K562 (cell line): ENCODE measurements around the gene BNC2. TPM values are rescaled to one million over a fixed set of nuclear protein-coding genes. Genes with fewer than 3 reads are reported as not detected.

Experiments used
- ATAC-seq: fragments of 200-7000 bp; cut with Tn5 transposase; 3 replicates; pipeline ENCODE4 v1.9.1; 2020; ENCODE audit warnings: moderate library complexity
- BruUV-seq: library from RNA; stranded (reverse); fragments of 400-500 nt; replicated peaks from 2 replicates; lab custom pipeline; 2021; lab: Mats Ljungman, UMichigan
- CTCF ChIA-PET: fragments of 300-600 bp; formaldehyde crosslinking; extraction: SDS; loops from one replicate; lab custom pipeline; 2021; ENCODE audit warnings: low intra/inter-chr PET ratio; lab: Yijun Ruan, JAX
- POLR2A ChIA-PET: fragments of 300-600, 350-650 bp; sonication (Branson Sonifier 250); formaldehyde crosslinking; extraction: SDS; loops from one replicate; lab custom pipeline; 2021; ENCODE audit warnings: antibody characterized with exemption, inconsistent platforms; lab: Yijun Ruan, JAX
- DNase-seq, 4 experiments: peaks; one replicate each; pipeline versions ENCODE4 v3.0.0 to v3.0.0-alpha.2; 2011 to 2018; ENCODE audit warnings: low spot score in 3 of 4, mixed read lengths in 3 of 4; ENCODE audit errors: extremely low read depth in 1 of 4
- FAIRE-seq: peaks from 2 replicates; lab custom pipeline; 2011; peaks lifted over from hg19 to GRCh38; lab: Jason Lieb, UNC
- H2AFZ ChIP-seq: 2 replicates; pipeline ENCODE4 v1.6.0; 2011; ENCODE audit warnings: low read depth, low read length, control low read depth, inconsistent platforms
- H3K27ac ChIP-seq: fragments of 200-600 bp; 3 replicates; pipeline ENCODE4 v1.8.0; 2011; ENCODE audit warnings: low read depth, mild to moderate bottlenecking, control low read depth, inconsistent platforms, low read length, moderate library complexity, mixed read lengths; ENCODE audit errors: extremely low read depth
- H3K27me3 ChIP-seq, 2 experiments: fragments of 300-600 bp in 1 of 2; 2 replicates in 1 of 2; 3 replicates in 1 of 2; pipeline versions ENCODE4 v1.6.0 to v1.8.0; 2011; ENCODE audit warnings: inconsistent platforms in 2 of 2, low read length in 2 of 2, mild to moderate bottlenecking in 1 of 2, mixed read lengths in 1 of 2, moderate library complexity in 1 of 2; ENCODE audit not compliant: control insufficient read depth in 2 of 2, insufficient read depth in 2 of 2
- H3K36me3 ChIP-seq: fragments of 300-600 bp; 3 replicates; pipeline ENCODE4 v1.8.0; 2011; ENCODE audit warnings: mild to moderate bottlenecking, low read length, inconsistent platforms; ENCODE audit not compliant: control insufficient read depth, insufficient read depth
- H3K4me1 ChIP-seq, 2 experiments: fragments of 200-600 bp in 1 of 2; replicated peaks in 1 of 2; 2 replicates in 1 of 2; 3 replicates in 1 of 2; pipeline versions ENCODE4 v1.5.1 to v1.8.0; 2011; ENCODE audit warnings: inconsistent platforms in 2 of 2, low read length in 2 of 2, mild to moderate bottlenecking in 1 of 2, mixed read lengths in 1 of 2, moderate library complexity in 1 of 2; ENCODE audit not compliant: control insufficient read depth in 2 of 2, insufficient read depth in 2 of 2
- H3K4me2 ChIP-seq: 2 replicates; pipeline ENCODE4 v1.6.1; 2011; ENCODE audit warnings: low read length, control low read depth, inconsistent platforms, mixed read lengths; ENCODE audit not compliant: insufficient read depth
- H3K4me3 ChIP-seq: fragments of 200-600 bp; sonication (generic), shearing (Covaris generic); 2 replicates; pipeline ENCODE4 v1.5.1; 2016; ENCODE audit warnings: control low read depth, inconsistent platforms
- H3K79me2 ChIP-seq: fragments of 200-600 bp; 3 replicates; pipeline ENCODE4 v1.8.0; 2011; ENCODE audit warnings: low read length, inconsistent platforms; ENCODE audit not compliant: control insufficient read depth, insufficient read depth
- H3K9ac ChIP-seq, 2 experiments: 2 replicates each; pipeline versions ENCODE4 v1.6.0 to v1.6.1; 2011; ENCODE audit warnings: low read depth in 2 of 2, low read length in 2 of 2, control low read depth in 1 of 2, inconsistent platforms in 1 of 2, mild to moderate bottlenecking in 1 of 2, mixed read lengths in 1 of 2; ENCODE audit not compliant: insufficient read depth in 1 of 2
- H3K9me1 ChIP-seq: one replicate; pipeline ENCODE4 v1.6.0; 2011; ENCODE audit warnings: inconsistent platforms, mild to moderate bottlenecking, low read length, moderate library complexity; ENCODE audit not compliant: control insufficient read depth, insufficient read depth
- H3K9me3 ChIP-seq: replicated peaks from 2 replicates; pipeline ENCODE4 v1.5.1; 2011; ENCODE audit warnings: low read depth, low read length, inconsistent platforms; ENCODE audit not compliant: control insufficient read depth, insufficient read depth
- H4K20me1 ChIP-seq: replicated peaks from 2 replicates; pipeline ENCODE4 v1.6.1; 2011; ENCODE audit warnings: low read length, inconsistent platforms, mixed read lengths; ENCODE audit not compliant: control insufficient read depth, insufficient read depth
- BRCA1 ChIP-seq, 2 experiments: fragments of 450-650 bp in 1 of 2; sonication (generic) in 1 of 2; formaldehyde crosslinking in 1 of 2; IDR thresholded peaks; 2 replicates each; pipeline versions ENCODE4 v1.5.0 to v1.6.1; 2017 to 2020; ENCODE audit warnings: mild to moderate bottlenecking in 1 of 2, missing genetic modification reagents in 1 of 2
- CREB3 ChIP-seq: fragments of 450-650 bp; conservative IDR thresholded peaks from 2 replicates; pipeline ENCODE4 v1.6.1; 2016; ENCODE audit warnings: missing genetic modification characterization, low read depth, mild to moderate bottlenecking, missing compliant biosample characterization, moderate library complexity
- CUX1 ChIP-seq: fragments of 200-800 bp; sonication (Bioruptor generic); IDR thresholded peaks from 2 replicates; pipeline ENCODE4 v1.6.1; 2016; ENCODE audit warnings: missing genetic modification characterization, missing compliant biosample characterization
- GABPB2 ChIP-seq: fragments of 250-450 bp; sonication (Bioruptor Pico); conservative IDR thresholded peaks from 2 replicates; pipeline ENCODE4 v1.5.1; 2021; ENCODE audit warnings: mild to moderate bottlenecking
- TCF7 ChIP-seq: sonication (generic); IDR thresholded peaks from 2 replicates; pipeline ENCODE4 v1.6.1; 2016; ENCODE audit warnings: antibody characterized with exemption, borderline replicate concordance
- YY1 ChIP-seq, 3 experiments: IDR thresholded peaks; 2 replicates each; pipeline ENCODE4 v1.6.1; 2011; ENCODE audit warnings: low read length in 2 of 3, mild to moderate bottlenecking in 2 of 3, moderate library complexity in 2 of 3, borderline replicate concordance in 1 of 3, control low read depth in 1 of 3, low read depth in 1 of 3; ENCODE audit not compliant: insufficient read depth in 3 of 3, insufficient replicate concordance in 2 of 3, control insufficient read depth in 1 of 3, insufficient read length in 1 of 3; ENCODE audit errors: extremely low read depth in 1 of 3
- ZBTB43 ChIP-seq: sonication (generic); formaldehyde crosslinking; IDR thresholded peaks from 2 replicates; pipeline ENCODE4 v1.8.0; 2023; ENCODE audit warnings: mild to moderate bottlenecking, missing genetic modification reagents
- ZNF3 ChIP-seq: fragments of 250-450 bp; sonication (Bioruptor Pico); IDR thresholded peaks from 2 replicates; pipeline ENCODE4 v1.5.0; 2021; ENCODE audit warnings: mild to moderate bottlenecking, moderate library complexity
- ZNF444 ChIP-seq: fragments of 250-450 bp; sonication (Bioruptor Pico); IDR thresholded peaks from 2 replicates; pipeline ENCODE4 v1.4.0; 2020; ENCODE audit warnings: mild to moderate bottlenecking, moderate library complexity
- WGBS: fragments of 100-300 bp; shearing (Covaris generic); methylation state at CpG from one replicate; pipeline ENCODE4 v1.1.6; 2016; ENCODE audit warnings: low coverage, mixed read lengths; ENCODE audit not compliant: insufficient coverage; ENCODE audit errors: missing lambda C conversion rate; 5-methylcytosine and 5-hydroxymethylcytosine counted together
- in situ Hi-C: fragments of 300-500 bp; cut with MboI; formaldehyde crosslinking; loops from 4 replicates; pipeline ENCODE4 v1.15.0; 2018; ENCODE audit warnings: inconsistent platforms, mixed read lengths
- intact Hi-C: fragments of 100-400 bp; cut with micrococcal nuclease; formaldehyde crosslinking; loops from 2 replicates; pipeline ENCODE4 v1.14.2; 2022
- polyA plus RNA-seq, 8 experiments: library from polyadenylated mRNA; depleted of rRNA in 4 of 8; stranded (reverse) in 5 of 8; unstranded in 3 of 8; fragments of >200 nt; fragmentation: Nextera tagmentation in 2 of 8; fragmentation: Illumina TruSeq in 1 of 8; extraction: Ambion mirVana in 2 of 8; extraction: Trizol in 1 of 8; gene quantifications; 2 replicates each; pipeline versions ENCODE4 v1.2.1 to v1.2.3, GENCODE V29; 2011 to 2014; ENCODE audit warnings: inconsistent platforms in 1 of 8, missing spikeins in 1 of 8
- total RNA-seq, 7 experiments: library from RNA; depleted of rRNA in 6 of 7; stranded (reverse); fragments of >200 nt in 6 of 7; fragmentation: Illumina TruSeq in 2 of 7; extraction: Trizol in 2 of 7; gene quantifications; 2 replicates each; pipeline versions ENCODE4 v1.2.1 to v1.2.3, GENCODE V29; 2011 to 2021; ENCODE audit warnings: low replicate concordance in 1 of 7
- TF ChIP-seq, protein P1 (sequence below), 2 experiments: IDR thresholded peaks; 2 replicates each; pipeline ENCODE4 v1.6.1; 2011; ENCODE audit warnings: borderline replicate concordance in 1 of 2, control low read depth in 1 of 2, low read depth in 1 of 2, low read length in 1 of 2, mild to moderate bottlenecking in 1 of 2, mixed read lengths in 1 of 2, moderate library complexity in 1 of 2; ENCODE audit not compliant: insufficient read depth in 1 of 2, insufficient read length in 1 of 2, poor library complexity in 1 of 2, severe bottlenecking in 1 of 2; ENCODE audit errors: extremely low read depth in 1 of 2

Gene BNC2
- total and polyA plus RNA-seq, 9 of the 15 experiments (the other 6 are each of a cell fraction or from before 2014, with no cell fraction given) = not detected

GRCh38 chr9:16653491-16654399, 216.7 kb downstream of the BNC2 start:
- 0% methylated on average over 12 of the region's 13 CpGs for WGBS
- BruUV-seq = no TSS peak
- no peaks in the 10 kb centered on the region for H3K4me1 ChIP-seq
- no peak for ATAC-seq
- H3K9ac ChIP-seq = no peak overlapping the region
- H3K4me3 ChIP-seq = no peak overlapping the region
- no peaks in the 10 kb centered on the region for H3K79me2 ChIP-seq
- no peaks in the 10 kb centered on the region for H3K9me1 ChIP-seq
- no peak for DNase-seq
- in situ Hi-C loops (no loop called here), intact Hi-C loops (no loop called here)
- no peak for FAIRE-seq
- no peak overlapping the region for H2AFZ ChIP-seq
- H3K4me2 ChIP-seq = no peak overlapping the region
- ChIA-PET POLR2A (no interaction called here), CTCF (no interaction called here)
- H4K20me1 ChIP-seq = no peaks in the 10 kb centered on the region
- H3K27me3 ChIP-seq = no peaks in the 10 kb centered on the region
- no peaks in the 10 kb centered on the region for H3K36me3 ChIP-seq
- no peak overlapping the region for H3K27ac ChIP-seq
- H3K9me3 ChIP-seq = no peaks in the 10 kb centered on the region
- TF ChIP-seq BRCA1 (IDR thresholded peaks at IDR 0.05) (no peak), BRCA1 (CRISPR knock-in tag; IDR thresholded peaks at IDR 0.05) (no peak), GABPB2 (CRISPR knock-in tag) (no peak), ZNF3 (CRISPR knock-in tag) (no peak), ZBTB43 (CRISPR knock-in tag) (no peak), TCF7 (no peak), CREB3 (no peak), YY1 (IDR thresholded peaks at IDR 0.05; ENCODE audit: borderline replicate concordance in 1 of 3, control insufficient read depth in 1 of 3, extremely low read depth in 1 of 3, insufficient read depth in 3 of 3, insufficient read length in 1 of 3, insufficient replicate concordance in 2 of 3, low read depth in 1 of 3, low read length in 2 of 3) (no peak), CUX1 (CRISPR knock-in tag) (no peak), ZNF444 (no peak)
- TF ChIP-seq, protein P1, sequence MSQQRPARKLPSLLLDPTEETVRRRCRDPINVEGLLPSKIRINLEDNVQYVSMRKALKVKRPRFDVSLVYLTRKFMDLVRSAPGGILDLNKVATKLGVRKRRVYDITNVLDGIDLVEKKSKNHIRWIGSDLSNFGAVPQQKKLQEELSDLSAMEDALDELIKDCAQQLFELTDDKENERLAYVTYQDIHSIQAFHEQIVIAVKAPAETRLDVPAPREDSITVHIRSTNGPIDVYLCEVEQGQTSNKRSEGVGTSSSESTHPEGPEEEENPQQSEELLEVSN (IDR thresholded peaks at IDR 0.05; ENCODE audit: borderline replicate concordance in 1 of 2, extremely low read depth in 1 of 2, insufficient read depth in 1 of 2, insufficient read length in 1 of 2, low read depth in 1 of 2, low read length in 1 of 2, poor library complexity in 1 of 2, severe bottlenecking in 1 of 2) = no peak
